GM18526 (cell line): ENCODE data around the gene SHISA6.

Experiments used
- POLR2A ChIP-seq: IDR thresholded peaks from 3 replicates; pipeline ENCODE4 v1.6.1; 2011; ENCODE audit not compliant: insufficient read length; ENCODE audit errors: extremely low read depth

The SHISA6 gene

GRCh38 chr17:11240841-11241610 is at the start of gene SHISA6:
SHISA6 (plus strand) TSS chr17:11241213.
- no peak for TF ChIP-seq POLR2A

- no peak for TF ChIP-seq POLR2A
Measured at GRCh38 chr17:11195801-11196200, 45.2 kb upstream of the SHISA6 start.

- TF ChIP-seq POLR2A: no peak
Measured at GRCh38 chr17:11204991-11205390, 36.0 kb upstream of the SHISA6 start.

- TF ChIP-seq POLR2A: no peak
Measured at GRCh38 chr17:11205659-11206058, 35.4 kb upstream of the SHISA6 start.

GRCh38 chr17:11209906-11210305 is 31.1 kb upstream of the SHISA6 start:
- no peak for TF ChIP-seq POLR2A

GRCh38 chr17:11212792-11213191 is 28.2 kb upstream of the SHISA6 start:
- no peak for TF ChIP-seq POLR2A

GRCh38 chr17:11216976-11217375 is 24.0 kb upstream of the SHISA6 start:
- TF ChIP-seq POLR2A: no peak

- TF ChIP-seq POLR2A: no peak
Measured at GRCh38 chr17:11221196-11221595, 19.8 kb upstream of the SHISA6 start.

GRCh38 chr17:11221721-11222120 is 19.3 kb upstream of the SHISA6 start:
- no peak for TF ChIP-seq POLR2A

GRCh38 chr17:11238705-11239104 is 2.3 kb upstream of the SHISA6 start:
- no peak for TF ChIP-seq POLR2A

GRCh38 chr17:11239379-11239970 is 1.5 kb upstream of the SHISA6 start:
- TF ChIP-seq POLR2A: no peak

- no peak for TF ChIP-seq POLR2A
Measured at GRCh38 chr17:11240041-11240840, 772 bp upstream of the SHISA6 start.

GRCh38 chr17:11241611-11242226 is 706 bp downstream of the SHISA6 start:
- no peak for TF ChIP-seq POLR2A

- no peak for TF ChIP-seq POLR2A
Measured at GRCh38 chr17:11242411-11242810, 1.4 kb downstream of the SHISA6 start.

GRCh38 chr17:11244776-11245175 is 3.8 kb downstream of the SHISA6 start:
- TF ChIP-seq POLR2A: no peak
